Brain microvascular endothelial cell (primary cell): ENCODE measurements around the gene COX19.
"Not testable (repeated sequence)": the region's sequence is repeated elsewhere in the genome, so short reads cannot be mapped to it uniquely, and the experiment has no call there.

Experiments used
- DNase-seq: peaks from one replicate; pipeline ENCODE4 v3.0.0-alpha.2; 2020
- H3K27ac ChIP-seq: fragments of 250-450 bp; sonication (Bioruptor Pico); 2 replicates; pipeline ENCODE4 v1.5.1; 2020; ENCODE audit warnings: mild to moderate bottlenecking, moderate library complexity
- H3K27me3 ChIP-seq: fragments of 250-450 bp; sonication (Bioruptor Pico); replicated peaks from 2 replicates; pipeline ENCODE4 v1.5.1; 2020; ENCODE audit warnings: mild to moderate bottlenecking
- H3K36me3 ChIP-seq: fragments of 250-450 bp; sonication (Bioruptor Pico); replicated peaks from 2 replicates; pipeline ENCODE4 v1.5.1; 2020; ENCODE audit warnings: mild to moderate bottlenecking
- H3K4me3 ChIP-seq: 2 replicates; pipeline ENCODE4 v1.5.1; 2011; ENCODE audit warnings: low read depth, mild to moderate bottlenecking, control low read depth, low read length, moderate library complexity
- CTCF ChIP-seq: IDR thresholded peaks from 2 replicates; pipeline ENCODE4 v1.5.1; 2011; ENCODE audit warnings: low read depth, mild to moderate bottlenecking, moderate library complexity, low read length, control low read depth, inconsistent platforms; ENCODE audit errors: missing control alignments
- in situ Hi-C: cut with HindIII; loops from 2 replicates; pipeline ENCODE4 v1.10.0; 2017; ENCODE audit warnings: low sequenced_read_pairs, low pct_ligation_motif_present

Gene COX19

GRCh38 chr7:961546-962400, 13.6 kb downstream of the COX19 start:
- TF ChIP-seq CTCF = no peak
- H3K4me3 ChIP-seq = no peak overlapping the region
- H3K27me3 ChIP-seq = no peaks in the 10 kb centered on the region
- H3K27ac ChIP-seq = no peak overlapping the region
- in situ Hi-C loops = no loop called here
- no peak for DNase-seq
- peaks cover 5% of the 10 kb centered on the region for H3K36me3 ChIP-seq

- in situ Hi-C loops, H3K27ac ChIP-seq, H3K36me3 ChIP-seq, H3K27me3 ChIP-seq, H3K4me3 ChIP-seq, DNase-seq: not testable (repeated sequence)
Measured at GRCh38 chr7:960972-961371, 14.4 kb downstream of the COX19 start.

GRCh38 chr7:960269-960871, 15.0 kb downstream of the COX19 start:
- no peak for TF ChIP-seq CTCF
- H3K27me3 ChIP-seq = no peaks in the 10 kb centered on the region
- no peak overlapping the region for H3K4me3 ChIP-seq
- DNase-seq = no peak
- H3K36me3 ChIP-seq = no peaks in the 10 kb centered on the region
- H3K27ac ChIP-seq = no peak overlapping the region
- in situ Hi-C loops = no loop called here

GRCh38 chr7:959740-960139, 15.6 kb downstream of the COX19 start:
- H3K27me3 ChIP-seq, in situ Hi-C loops, DNase-seq, H3K36me3 ChIP-seq, H3K27ac ChIP-seq, H3K4me3 ChIP-seq: not testable (repeated sequence)

- in situ Hi-C loops = no loop called here
- no peak for TF ChIP-seq CTCF
- no peaks in the 10 kb centered on the region for H3K36me3 ChIP-seq
Measured at GRCh38 chr7:959271-959670, 16.1 kb downstream of the COX19 start.

GRCh38 chr7:958221-959200, 16.8 kb downstream of the COX19 start:
- Histone ChIP-seq H3K27me3 (peaks cover 2% of the 10 kb centered on the region), H3K27ac (no peak overlapping the region), H3K36me3 (no peaks in the 10 kb centered on the region), H3K4me3 (no peak overlapping the region)
- in situ Hi-C loops = no loop called here
- no peak for DNase-seq
- no peak for TF ChIP-seq CTCF

More at GRCh38 chr7:959271-959670, 16.1 kb downstream of the COX19 start:
- Histone ChIP-seq H3K27me3 (no peaks in the 10 kb centered on the region), H3K27ac (no peak overlapping the region), H3K4me3 (no peak overlapping the region)
- no peak for DNase-seq
